Activated T-cell treated with anti-CD3 and anti-CD28 coated beads, Interleukin-2, amount 50 U/mL, for 24 hours (primary cell): ENCODE results near the gene SCAI.
A peak's percentile ranks its signal among the peaks of the same experiment; 100 is the strongest.
"Not testable (repeated sequence)": the region's sequence is repeated elsewhere in the genome, so short reads cannot be mapped to it uniquely, and the experiment has no call there.

ENCODE experiments used
- DNase-seq: peaks from one replicate; pipeline ENCODE4 v3.0.0-alpha.2; 2020
- H3K27ac Mint-ChIP-seq: 2 replicates; pipeline ENCODE4 v1.8.0; 2020; ENCODE audit warnings: mild to moderate bottlenecking, mixed read lengths
- H3K27me3 Mint-ChIP-seq: 2 replicates; pipeline ENCODE4 v1.8.0; 2020; ENCODE audit warnings: mixed read lengths
- H3K36me3 Mint-ChIP-seq: 2 replicates; pipeline ENCODE4 v1.8.0; 2020; ENCODE audit warnings: low read depth, mixed read lengths
- H3K4me1 Mint-ChIP-seq: 2 replicates; pipeline ENCODE4 v1.8.0; 2020; ENCODE audit warnings: low read depth, mixed read lengths
- H3K4me3 Mint-ChIP-seq: 2 replicates; pipeline ENCODE4 v1.8.0; 2020; ENCODE audit warnings: mild to moderate bottlenecking, moderate library complexity, mixed read lengths
- H3K9me3 Mint-ChIP-seq: 2 replicates; pipeline ENCODE4 v1.8.0; 2020; ENCODE audit warnings: mixed read lengths

The SCAI gene

DNA sequence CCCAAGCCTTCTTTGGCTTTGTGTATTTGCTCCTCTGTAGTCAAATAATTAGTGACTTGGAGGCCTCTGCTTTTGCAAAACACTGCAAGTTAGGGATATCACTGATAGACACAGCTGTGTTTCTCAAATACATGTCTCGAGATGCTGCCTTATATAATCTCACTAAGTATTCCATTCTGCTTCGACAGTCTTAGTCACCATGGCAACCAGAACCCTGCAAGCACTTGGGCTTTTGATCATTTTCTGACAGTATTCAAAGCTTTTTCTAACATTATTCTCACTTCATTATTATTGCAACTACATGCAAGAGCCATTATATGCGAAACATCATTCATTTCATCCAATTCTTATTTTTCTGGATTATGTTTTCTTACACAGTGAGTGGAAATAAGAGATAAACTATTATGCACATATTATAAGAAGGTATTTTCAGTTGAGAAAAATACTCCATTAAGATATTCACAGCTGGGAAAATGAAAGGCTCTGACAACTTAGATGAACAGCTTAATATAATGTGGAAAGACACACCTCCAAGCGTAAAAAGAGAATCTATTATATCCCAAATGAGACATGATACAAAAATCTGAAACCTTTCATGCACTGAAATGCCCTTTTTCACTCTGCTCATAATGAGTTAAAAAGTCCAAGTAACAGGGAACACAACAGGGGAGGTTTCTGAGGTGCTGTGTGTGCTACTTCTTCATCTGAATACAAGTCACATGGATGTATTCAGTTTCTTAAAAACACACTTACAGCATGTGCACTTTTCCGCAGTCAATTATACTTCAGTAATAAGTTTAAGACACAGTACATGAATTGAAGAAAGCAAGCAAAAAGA, 93.9 kb downstream of the SCAI start:
- peaks cover 28% of the 10 kb centered on the region for H3K36me3 Mint-ChIP-seq
- H3K27me3 Mint-ChIP-seq = no peaks in the 10 kb centered on the region
- no peak for DNase-seq
- no peaks in the 10 kb centered on the region for H3K9me3 Mint-ChIP-seq
- no peaks in the 10 kb centered on the region for H3K4me1 Mint-ChIP-seq
- no peak overlapping the region for H3K27ac Mint-ChIP-seq
- no peak overlapping the region for H3K4me3 Mint-ChIP-seq

DNA sequence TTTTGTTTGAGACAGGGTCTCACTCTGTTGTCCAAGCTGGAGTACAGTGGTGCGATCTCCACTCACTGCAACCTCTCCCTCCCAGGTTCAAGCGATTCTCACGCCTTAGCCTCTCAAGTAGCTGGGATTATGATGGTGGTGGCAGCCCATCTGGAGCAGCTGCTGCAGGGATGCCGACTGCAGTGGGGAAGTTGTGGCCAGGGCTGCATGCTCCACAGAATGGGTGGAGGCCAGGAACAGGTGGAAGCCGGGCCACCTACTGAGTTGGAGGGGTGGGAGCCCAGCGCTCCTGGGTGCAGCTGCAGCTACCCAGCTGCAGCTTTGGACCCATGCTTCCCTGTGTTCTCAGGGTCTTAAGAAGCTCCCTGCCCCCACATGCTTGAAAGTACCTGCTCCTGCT, 99.7 kb downstream of the SCAI start:
- H3K27ac Mint-ChIP-seq = no peak overlapping the region

DNA sequence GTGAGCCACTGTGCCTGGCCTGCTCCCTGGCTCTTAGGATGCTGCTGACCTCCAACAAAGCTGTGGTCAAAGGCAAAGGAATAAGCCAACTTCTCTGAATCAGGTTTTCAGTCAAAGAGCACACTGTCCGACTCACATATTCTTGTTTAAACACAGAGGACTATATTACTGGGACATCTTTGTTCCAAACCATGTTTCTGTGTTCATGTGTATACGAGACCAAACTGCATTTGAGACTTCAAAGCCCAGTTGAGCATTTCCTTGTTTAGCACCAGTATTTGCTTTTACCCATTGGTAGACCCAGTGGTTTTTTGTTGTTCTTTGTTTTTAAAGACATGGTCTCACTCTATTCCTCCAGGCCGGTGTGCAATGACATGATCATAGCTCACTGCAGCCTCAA, 100.2 kb downstream of the SCAI start:
- Mint-ChIP-seq H3K9me3 (no peaks in the 10 kb centered on the region), H3K4me3 (no peak overlapping the region), H3K4me1 (no peaks in the 10 kb centered on the region), H3K27ac (no peak overlapping the region), H3K27me3 (no peaks in the 10 kb centered on the region), H3K36me3 (peaks cover 11% of the 10 kb centered on the region)
- no peak for DNase-seq

More for the DNA sequence above, 99.7 kb downstream of the SCAI start:
- H3K4me3 Mint-ChIP-seq = no peak overlapping the region
- DNase-seq = no peak
- no peaks in the 10 kb centered on the region for H3K9me3 Mint-ChIP-seq
- H3K36me3 Mint-ChIP-seq = peaks cover 14% of the 10 kb centered on the region
- no peaks in the 10 kb centered on the region for H3K4me1 Mint-ChIP-seq
- no peaks in the 10 kb centered on the region for H3K27me3 Mint-ChIP-seq

DNA sequence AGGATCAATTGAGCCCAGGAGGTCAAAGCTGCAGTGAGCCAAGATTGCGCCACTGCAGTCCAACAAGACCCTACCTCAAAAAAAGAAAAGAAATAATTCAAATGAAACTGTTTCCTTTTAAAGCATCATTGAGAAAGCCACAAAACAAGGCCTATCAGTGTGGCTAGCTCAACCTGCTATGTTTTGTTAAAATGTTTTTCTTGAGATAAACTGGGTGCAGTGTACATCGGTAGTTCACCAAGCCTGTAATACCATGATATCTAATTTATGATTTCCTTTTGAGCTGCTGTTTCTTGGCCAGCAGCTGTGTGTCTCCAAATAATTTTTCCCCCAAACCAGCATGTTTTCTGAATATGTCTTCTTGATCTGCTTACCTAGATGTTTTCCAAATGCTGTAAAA, 105.2 kb downstream of the SCAI start:
- no peak for DNase-seq
- no peak overlapping the region for H3K4me3 Mint-ChIP-seq
- no peaks in the 10 kb centered on the region for H3K9me3 Mint-ChIP-seq
- H3K4me1 Mint-ChIP-seq = no peaks in the 10 kb centered on the region
- no peaks in the 10 kb centered on the region for H3K27me3 Mint-ChIP-seq
- peaks cover 2% of the 10 kb centered on the region for H3K36me3 Mint-ChIP-seq
- no peak overlapping the region for H3K27ac Mint-ChIP-seq

DNA sequence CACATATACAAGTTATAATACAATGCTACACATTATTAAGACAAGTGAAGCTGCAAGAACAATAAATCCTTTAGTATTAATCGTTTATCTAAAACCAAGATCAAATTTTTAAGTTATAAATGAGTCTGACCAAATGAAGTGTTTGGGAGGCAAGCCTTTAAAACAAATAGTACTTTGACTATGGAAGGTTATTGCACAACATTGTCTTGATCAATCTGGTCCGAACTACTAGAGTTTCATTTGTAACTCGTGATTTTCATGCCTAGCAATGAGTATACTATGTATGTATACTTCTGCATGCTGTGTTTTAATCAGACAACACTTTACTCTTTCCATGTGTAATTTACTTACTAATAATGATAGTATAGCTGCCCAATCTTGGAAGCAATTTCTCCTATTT, 115.3 kb downstream of the SCAI start:
- Mint-ChIP-seq H3K4me1 (peaks cover 6% of the 10 kb centered on the region), H3K27ac (no peak overlapping the region), H3K27me3 (no peaks in the 10 kb centered on the region), H3K4me3 (no peak overlapping the region), H3K36me3 (peaks cover 41% of the 10 kb centered on the region), H3K9me3 (no peaks in the 10 kb centered on the region)
- DNase-seq = no peak

DNA sequence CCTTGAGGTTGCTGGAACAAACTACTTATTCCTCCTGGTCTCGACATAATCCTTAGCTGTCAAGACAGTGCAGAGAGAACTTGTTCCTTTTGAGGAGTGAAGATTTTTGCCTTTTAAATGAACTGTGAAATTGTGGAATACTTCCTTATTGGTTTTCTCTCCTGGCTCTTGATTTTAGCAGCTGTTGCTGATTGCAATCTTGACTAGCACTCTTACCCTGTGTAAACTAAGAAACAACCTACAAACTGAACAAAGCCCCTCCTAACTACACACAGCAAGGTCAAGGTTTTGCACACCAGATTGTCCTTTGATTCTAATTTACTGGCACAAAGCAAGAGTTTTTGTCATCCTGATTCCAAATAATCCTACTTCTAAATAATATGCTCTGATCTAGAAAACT, 118.4 kb downstream of the SCAI start:
- H3K36me3 Mint-ChIP-seq = peaks cover 47% of the 10 kb centered on the region
- no peaks in the 10 kb centered on the region for H3K27me3 Mint-ChIP-seq
- no peak overlapping the region for H3K4me3 Mint-ChIP-seq
- H3K4me1 Mint-ChIP-seq = peaks cover 6% of the 10 kb centered on the region
- no peak for DNase-seq
- peak overlapping the region; percentile 9 for H3K27ac Mint-ChIP-seq
- H3K9me3 Mint-ChIP-seq = no peaks in the 10 kb centered on the region

DNA sequence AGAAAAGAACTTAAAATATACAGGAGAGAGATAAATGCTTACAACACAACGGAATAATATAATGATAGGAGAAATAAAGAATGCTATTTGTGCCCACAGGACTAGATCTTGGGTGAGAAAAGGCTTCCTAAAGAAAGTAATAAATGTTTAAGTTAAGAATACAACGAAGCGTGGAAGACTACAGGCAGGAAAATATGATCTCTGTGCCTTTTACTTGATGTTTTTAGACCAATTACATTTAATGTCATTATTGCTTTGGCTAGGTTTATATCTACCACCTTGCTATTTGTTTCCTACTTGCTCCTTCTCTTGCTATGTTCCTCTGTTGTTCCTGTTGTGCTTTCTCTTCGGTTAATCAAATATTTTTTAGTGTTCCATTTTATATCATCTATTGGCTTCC, 122.3 kb downstream of the SCAI start:
- no peak for DNase-seq
- Mint-ChIP-seq H3K27ac (no peak overlapping the region), H3K27me3 (no peaks in the 10 kb centered on the region), H3K9me3 (no peaks in the 10 kb centered on the region), H3K4me3 (no peak overlapping the region), H3K36me3 (peaks cover 51% of the 10 kb centered on the region), H3K4me1 (peaks cover 6% of the 10 kb centered on the region)

DNA sequence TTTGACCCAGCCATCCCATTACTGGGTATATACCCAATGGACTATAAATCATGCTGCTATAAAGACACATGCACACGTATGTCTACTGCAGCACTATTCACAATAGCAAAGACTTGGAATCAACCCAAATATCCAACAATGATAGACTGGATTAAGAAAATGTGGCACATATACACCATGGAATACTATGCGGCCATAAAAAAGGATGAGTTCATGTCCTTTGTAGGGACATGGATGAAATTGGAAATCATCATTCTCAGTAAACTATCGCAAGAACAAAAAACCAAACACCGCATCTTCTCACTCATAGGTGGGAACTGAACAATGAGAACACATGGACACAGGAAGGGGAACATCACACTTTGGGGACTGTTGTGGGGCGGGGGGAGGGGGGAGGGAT, 127.7 kb downstream of the SCAI start:
- H3K27ac Mint-ChIP-seq, H3K27me3 Mint-ChIP-seq, H3K4me1 Mint-ChIP-seq, H3K9me3 Mint-ChIP-seq, DNase-seq, H3K4me3 Mint-ChIP-seq: not testable (repeated sequence)
- H3K36me3 Mint-ChIP-seq = peaks cover 31% of the 10 kb centered on the region

DNA sequence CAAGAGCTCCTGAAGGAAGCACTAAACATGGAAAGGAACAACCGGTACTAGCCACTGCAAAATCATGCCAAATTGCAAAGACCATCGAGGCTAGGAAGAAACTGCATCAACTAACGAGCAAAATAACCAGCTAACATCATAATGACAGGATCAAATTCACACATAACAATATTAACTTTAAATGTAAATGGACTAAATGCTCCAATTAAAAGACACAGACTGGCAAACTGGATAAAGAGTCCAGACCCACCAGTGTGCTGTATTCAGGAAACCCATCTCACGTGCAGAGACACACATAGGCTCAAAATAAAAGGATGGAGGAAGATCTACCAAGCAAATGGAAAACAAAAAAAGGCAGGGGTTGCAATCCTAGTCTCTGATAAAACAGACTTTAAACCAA, 131.3 kb downstream of the SCAI start:
- not testable (repeated sequence) for H3K4me1 Mint-ChIP-seq, DNase-seq, H3K4me3 Mint-ChIP-seq, H3K9me3 Mint-ChIP-seq, H3K27me3 Mint-ChIP-seq, H3K27ac Mint-ChIP-seq
- peaks cover 23% of the 10 kb centered on the region for H3K36me3 Mint-ChIP-seq

DNA sequence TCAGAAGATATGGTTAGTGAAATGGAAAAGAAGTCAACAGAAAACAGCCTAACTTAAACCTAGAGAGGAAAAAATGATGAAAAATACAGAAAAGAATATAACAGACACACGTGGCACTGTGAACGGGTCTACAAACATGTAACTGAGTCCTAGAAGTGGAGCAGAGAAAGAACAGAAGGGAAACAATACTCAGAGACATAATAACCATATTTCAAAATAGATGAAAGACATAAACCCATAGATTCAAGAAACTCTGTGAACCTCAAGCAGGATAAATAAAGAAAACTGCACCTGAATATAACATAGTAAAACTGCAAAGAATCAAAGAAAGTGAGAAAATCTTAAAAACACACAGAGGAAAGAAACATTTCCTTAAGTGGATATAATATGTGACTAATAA, 134.7 kb downstream of the SCAI start:
- DNase-seq = no peak
- Mint-ChIP-seq H3K36me3 (peaks cover 10% of the 10 kb centered on the region), H3K4me1 (no peaks in the 10 kb centered on the region), H3K9me3 (no peaks in the 10 kb centered on the region), H3K4me3 (no peak overlapping the region), H3K27me3 (no peaks in the 10 kb centered on the region), H3K27ac (peak overlapping the region; percentile 17)

DNA sequence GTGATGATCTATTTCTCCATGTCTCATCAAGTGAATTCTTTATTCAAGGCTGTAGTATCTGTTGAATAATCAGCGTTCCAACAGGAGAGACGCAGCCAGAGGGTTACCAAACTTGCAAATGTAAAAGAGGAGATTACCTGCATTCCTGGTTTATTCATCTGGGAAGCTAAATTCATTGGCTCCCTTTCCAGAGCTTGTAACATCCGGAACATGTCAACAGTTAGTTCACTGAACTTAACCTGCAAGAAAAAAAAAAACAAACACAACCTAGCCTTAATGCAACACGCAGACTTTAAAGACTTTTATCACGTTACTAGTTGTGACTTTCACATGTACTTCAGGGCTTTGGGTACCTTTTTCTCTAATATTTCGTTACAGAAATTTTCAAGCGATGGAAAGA, 140.0 kb downstream of the SCAI start:
- no peak for DNase-seq
- Mint-ChIP-seq H3K27ac (no peak overlapping the region), H3K27me3 (no peaks in the 10 kb centered on the region), H3K36me3 (peaks cover 23% of the 10 kb centered on the region), H3K4me1 (no peaks in the 10 kb centered on the region), H3K9me3 (no peaks in the 10 kb centered on the region), H3K4me3 (no peak overlapping the region)

DNA sequence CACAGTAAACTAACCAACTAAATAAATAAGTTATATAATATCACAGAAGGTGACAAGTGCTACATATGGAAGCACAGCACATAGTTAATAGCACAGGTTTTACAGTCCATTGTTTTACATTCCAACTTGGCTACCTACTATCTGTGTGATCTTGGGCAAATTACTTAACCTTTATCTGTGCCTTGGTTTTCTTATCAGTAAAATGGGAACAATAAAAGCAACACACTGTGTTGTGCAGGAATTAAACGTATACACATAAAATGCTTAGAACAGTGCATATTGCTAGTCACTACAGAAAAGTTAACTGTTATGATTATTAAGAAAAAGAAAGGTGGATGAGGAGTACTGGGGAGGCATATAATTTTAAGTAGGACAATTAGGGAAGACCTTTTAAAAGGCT, 159.6 kb downstream of the SCAI start:
- peaks cover 24% of the 10 kb centered on the region for H3K36me3 Mint-ChIP-seq
- DNase-seq = no peak
- no peaks in the 10 kb centered on the region for H3K4me1 Mint-ChIP-seq
- H3K27ac Mint-ChIP-seq = no peak overlapping the region
- H3K4me3 Mint-ChIP-seq = no peak overlapping the region
- no peaks in the 10 kb centered on the region for H3K27me3 Mint-ChIP-seq
- H3K9me3 Mint-ChIP-seq = no peaks in the 10 kb centered on the region

DNA sequence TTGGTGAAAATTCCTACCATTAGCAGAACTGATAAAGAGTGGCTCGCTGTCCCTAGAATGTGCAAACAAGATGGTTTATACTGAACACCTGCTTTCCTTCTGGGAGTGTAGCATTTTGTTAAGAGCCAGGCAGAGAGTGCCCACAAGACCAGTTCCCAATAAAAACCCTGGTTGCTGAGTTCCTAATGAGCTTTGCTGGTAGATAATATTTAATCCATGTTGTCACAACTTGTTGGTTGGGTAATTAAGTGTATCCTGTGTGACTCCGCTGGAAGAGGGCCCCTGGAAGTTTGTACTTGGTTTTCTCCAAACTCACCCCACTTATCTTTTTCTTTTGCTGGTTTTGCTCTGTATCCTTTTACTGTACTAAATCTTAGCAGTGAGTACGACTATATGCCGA, 162.9 kb downstream of the SCAI start:
- H3K36me3 Mint-ChIP-seq = peaks cover 19% of the 10 kb centered on the region
- no peak overlapping the region for H3K27ac Mint-ChIP-seq

DNA sequence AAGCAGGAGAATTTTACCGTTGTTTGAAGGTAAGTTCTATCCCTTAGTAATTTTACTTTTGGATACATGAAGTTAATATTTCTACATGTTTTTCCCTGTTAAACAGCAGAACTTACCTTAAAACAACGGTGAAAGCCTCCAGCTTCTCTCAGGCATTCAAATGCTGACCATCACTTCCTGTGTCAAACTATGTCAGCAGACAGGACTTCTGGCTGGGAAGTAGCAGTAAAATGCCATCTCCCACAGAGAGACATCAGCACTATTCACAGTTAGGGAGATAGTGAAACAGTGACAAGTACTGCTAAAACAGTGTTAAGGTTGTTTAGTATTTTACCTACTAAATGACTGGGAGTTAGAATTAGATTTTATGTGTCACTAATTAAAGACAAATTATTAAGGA, 168.2 kb downstream of the SCAI start:
- Mint-ChIP-seq H3K27me3 (no peaks in the 10 kb centered on the region), H3K4me1 (peaks cover 7% of the 10 kb centered on the region), H3K27ac (no peak overlapping the region), H3K36me3 (peaks cover 28% of the 10 kb centered on the region), H3K4me3 (no peak overlapping the region), H3K9me3 (no peaks in the 10 kb centered on the region)
- DNase-seq = no peak

More for the DNA sequence above, 162.9 kb downstream of the SCAI start:
- Mint-ChIP-seq H3K4me1 (no peaks in the 10 kb centered on the region), H3K4me3 (no peak overlapping the region), H3K9me3 (no peaks in the 10 kb centered on the region), H3K27me3 (no peaks in the 10 kb centered on the region)
- no peak for DNase-seq

DNA sequence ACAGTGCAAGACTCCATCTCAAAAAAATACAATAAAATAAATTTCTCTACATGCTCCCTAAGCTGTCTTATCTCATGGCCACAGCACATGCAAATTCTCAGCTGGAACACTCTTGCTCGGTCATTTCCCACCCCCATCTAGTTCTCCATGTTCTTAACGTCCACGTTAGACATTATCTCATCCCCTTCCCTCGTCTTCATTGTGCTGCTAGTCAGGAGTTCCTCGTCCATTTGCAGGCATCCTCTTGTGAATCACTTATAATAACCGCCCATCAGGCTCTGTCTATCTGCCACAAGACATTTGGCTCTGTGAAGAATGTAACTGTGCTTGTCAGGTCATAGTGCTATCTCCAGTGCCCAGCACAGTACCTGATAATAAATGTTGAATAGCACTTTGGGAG, 169.5 kb downstream of the SCAI start:
- Mint-ChIP-seq H3K36me3 (peaks cover 33% of the 10 kb centered on the region), H3K27ac (no peak overlapping the region), H3K4me1 (peaks cover 7% of the 10 kb centered on the region), H3K27me3 (no peaks in the 10 kb centered on the region), H3K9me3 (no peaks in the 10 kb centered on the region), H3K4me3 (no peak overlapping the region)
- DNase-seq = no peak
